ENCODE measurements around the gene SLC7A6OS.
"Not testable (repeated sequence)": the region's sequence is repeated elsewhere in the genome, so short reads cannot be mapped to it uniquely, and the experiment has no call there.

SLC7A6OS gene

DNA sequence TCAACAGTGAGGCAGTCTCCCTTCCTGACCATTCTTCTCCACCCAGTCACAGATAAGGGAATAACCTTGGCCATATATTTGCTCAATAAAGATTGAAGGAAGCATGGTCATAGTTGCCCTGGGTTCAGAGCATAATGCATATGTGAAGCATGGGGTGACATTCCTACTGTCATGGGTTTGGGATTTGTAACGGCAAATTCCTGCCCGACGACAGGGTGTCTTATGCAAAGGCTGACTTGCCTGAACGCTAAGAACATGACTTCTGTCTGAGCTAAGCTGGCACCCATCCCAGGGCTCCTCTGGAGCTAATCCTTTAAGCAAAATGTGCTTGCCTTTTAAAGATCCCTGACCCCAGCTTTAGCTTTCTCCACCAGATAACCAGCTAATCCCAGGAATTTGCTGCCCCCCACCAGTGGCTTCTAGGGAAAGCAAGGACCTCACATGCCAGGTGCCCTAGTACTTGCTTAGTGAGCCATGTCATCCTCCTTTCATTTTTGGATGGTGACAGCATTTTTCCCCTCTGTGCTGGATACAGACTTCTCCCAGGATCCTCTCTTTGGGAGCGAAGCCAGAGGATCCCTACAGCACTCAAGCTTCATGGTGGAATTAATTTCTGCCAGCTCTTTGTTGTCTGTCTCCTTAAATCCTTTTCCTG, 11.7 kb downstream of the SLC7A6OS start:
- Histone ChIP-seq H3K36me3 (replicated peaks) (peaks cover 92% of the 10 kb centered on the region), H3K9me3 (no peaks in the 10 kb centered on the region), H3K4me3 (no peak overlapping the region), H3K27me3 (ENCODE audit: low read depth) (no peaks in the 10 kb centered on the region), H3K4me1 (no peaks in the 10 kb centered on the region)
- DNase-seq (ENCODE audit: low spot score in 2 of 2): peak in 1 of 2 experiments; percentile 46
- in situ Hi-C loops (cut with MboI; ENCODE audit: low sequenced_read_pairs): no loop called here

DNA sequence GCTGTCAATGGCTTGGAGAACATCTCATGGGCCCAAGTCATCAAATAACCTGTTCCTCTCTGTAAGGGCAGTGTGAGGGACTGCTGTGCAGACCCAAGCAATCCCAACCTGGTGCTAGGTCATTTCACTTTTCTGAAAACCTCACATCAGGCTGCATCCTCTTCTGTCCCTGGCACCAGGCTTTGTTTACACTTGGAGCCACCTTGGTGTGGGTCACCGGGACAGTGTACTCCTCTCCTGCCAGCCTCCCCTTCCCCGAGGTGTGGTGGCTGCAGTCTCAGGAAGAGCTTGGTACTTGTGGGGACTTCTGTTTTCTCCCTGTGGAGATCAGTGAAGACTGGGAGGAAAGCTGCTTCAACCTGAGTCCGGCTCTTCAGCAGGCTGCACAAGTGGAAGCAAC, 12.4 kb downstream of the SLC7A6OS start:
- Histone ChIP-seq H3K27me3 (ENCODE audit: low read depth) (no peaks in the 10 kb centered on the region), H3K4me3 (no peak overlapping the region), H3K36me3 (replicated peaks) (peaks cover 91% of the 10 kb centered on the region), H3K9me3 (no peaks in the 10 kb centered on the region), H3K4me1 (no peaks in the 10 kb centered on the region)
- DNase-seq (ENCODE audit: low spot score in 2 of 2): no peak
- in situ Hi-C loops (cut with MboI; ENCODE audit: low sequenced_read_pairs): no loop called here

DNA sequence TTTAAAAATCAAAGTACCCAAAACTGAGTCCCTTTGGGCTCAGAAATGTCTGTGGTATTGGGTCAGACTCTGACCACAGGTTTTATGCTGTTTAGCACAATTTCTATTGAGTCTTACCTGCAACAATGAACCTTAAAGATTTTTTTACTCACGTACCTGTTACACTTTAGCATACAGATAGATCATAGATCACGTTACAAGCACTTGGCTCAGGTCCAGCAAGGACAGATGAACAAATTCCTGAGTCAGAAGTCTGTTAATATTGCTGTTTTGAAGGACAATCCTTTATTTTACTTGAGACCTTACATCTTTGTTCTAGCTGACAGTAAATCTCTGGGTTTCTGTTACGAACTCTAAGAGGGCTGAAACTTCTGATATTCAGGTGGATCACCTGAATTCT, 12.8 kb downstream of the SLC7A6OS start:
- in situ Hi-C loops (cut with MboI; ENCODE audit: low sequenced_read_pairs): no loop called here

DNA sequence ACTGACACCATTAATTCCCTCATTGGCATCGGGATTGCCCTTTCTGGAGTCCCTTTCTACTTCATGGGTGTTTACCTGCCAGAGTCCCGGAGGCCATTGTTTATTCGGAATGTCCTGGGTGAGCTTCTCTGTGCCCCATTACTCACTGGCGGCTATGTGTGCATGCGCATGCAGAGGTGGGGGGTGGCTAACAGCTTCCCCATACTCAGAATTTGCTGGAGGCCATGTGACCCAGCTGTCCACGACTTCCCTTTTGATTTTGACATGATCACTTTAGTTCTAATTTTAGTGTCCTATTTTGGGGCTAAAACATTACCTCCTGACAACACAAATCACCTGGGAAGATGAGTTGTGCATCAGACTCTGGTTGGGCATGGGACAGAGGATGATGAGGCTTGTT, 14.1 kb downstream of the SLC7A6OS start:
- H3K36me3 ChIP-seq (replicated peaks): peaks cover 96% of the 10 kb centered on the region
- no peak overlapping the region for H3K4me3 ChIP-seq
- DNase-seq (ENCODE audit: low spot score in 2 of 2): no peak
- H3K27me3 ChIP-seq (ENCODE audit: low read depth): no peaks in the 10 kb centered on the region
- H3K9me3 ChIP-seq: no peaks in the 10 kb centered on the region
- in situ Hi-C loops (cut with MboI; ENCODE audit: low sequenced_read_pairs): no loop called here
- no peaks in the 10 kb centered on the region for H3K4me1 ChIP-seq

More for the DNA sequence above, 12.8 kb downstream of the SLC7A6OS start:
- no peaks in the 10 kb centered on the region for H3K27me3 ChIP-seq (ENCODE audit: low read depth)
- DNase-seq (ENCODE audit: low spot score in 2 of 2): no peak
- H3K4me1 ChIP-seq: no peaks in the 10 kb centered on the region
- no peak overlapping the region for H3K4me3 ChIP-seq
- H3K9me3 ChIP-seq: no peaks in the 10 kb centered on the region
- H3K36me3 ChIP-seq (replicated peaks): peaks cover 95% of the 10 kb centered on the region

DNA sequence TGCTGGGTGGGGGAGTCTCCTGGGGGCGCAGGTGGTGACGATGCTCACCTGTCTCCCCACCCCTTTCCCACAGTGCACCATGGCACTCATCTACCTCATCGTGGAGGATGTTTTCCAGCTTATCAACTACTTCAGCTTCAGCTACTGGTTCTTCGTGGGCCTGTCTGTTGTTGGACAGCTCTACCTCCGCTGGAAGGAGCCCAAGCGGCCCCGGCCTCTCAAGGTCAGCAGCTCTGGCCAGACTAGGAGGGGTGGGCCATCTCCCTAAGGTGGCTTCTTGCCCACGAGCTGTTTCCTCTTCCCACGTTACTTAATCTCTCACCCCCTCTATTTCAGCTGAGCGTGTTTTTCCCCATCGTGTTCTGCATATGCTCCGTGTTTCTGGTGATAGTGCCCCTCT, 14.5 kb downstream of the SLC7A6OS start:
- no peak overlapping the region for H3K4me3 ChIP-seq
- DNase-seq (ENCODE audit: low spot score in 2 of 2): no peak
- H3K36me3 ChIP-seq (replicated peaks): peaks cover 96% of the 10 kb centered on the region
- no peaks in the 10 kb centered on the region for H3K27me3 ChIP-seq (ENCODE audit: low read depth)
- no peaks in the 10 kb centered on the region for H3K4me1 ChIP-seq
- H3K9me3 ChIP-seq: no peaks in the 10 kb centered on the region
- in situ Hi-C loops (cut with MboI; ENCODE audit: low sequenced_read_pairs): no loop called here

DNA sequence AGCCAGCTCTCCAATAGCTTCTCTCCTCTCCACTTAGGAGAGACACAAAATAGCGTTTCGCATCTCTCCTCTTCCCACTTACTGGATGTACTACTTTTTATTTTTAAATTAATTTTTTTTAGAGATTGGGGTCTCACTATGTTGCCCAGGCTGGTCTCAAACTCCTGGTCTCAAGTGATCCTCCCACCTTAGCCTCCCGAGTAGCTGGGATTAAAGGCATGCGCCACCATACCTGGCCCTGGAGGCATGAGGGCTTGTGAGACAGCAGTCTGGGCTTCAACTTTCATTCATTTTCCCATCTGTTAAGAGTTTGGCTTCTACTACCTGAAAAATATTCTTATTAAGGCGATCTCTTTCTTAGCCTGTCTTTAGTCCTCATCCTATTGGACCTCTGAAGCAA, 18.3 kb downstream of the SLC7A6OS start:
- Histone ChIP-seq H3K27me3 (ENCODE audit: low read depth) (no peaks in the 10 kb centered on the region), H3K4me3 (no peak overlapping the region), H3K36me3 (replicated peaks) (peaks cover 77% of the 10 kb centered on the region), H3K4me1 (no peaks in the 10 kb centered on the region), H3K9me3 (no peaks in the 10 kb centered on the region)
- in situ Hi-C loops (cut with MboI; ENCODE audit: low sequenced_read_pairs): no loop called here
- no peak for DNase-seq (ENCODE audit: low spot score in 2 of 2)

DNA sequence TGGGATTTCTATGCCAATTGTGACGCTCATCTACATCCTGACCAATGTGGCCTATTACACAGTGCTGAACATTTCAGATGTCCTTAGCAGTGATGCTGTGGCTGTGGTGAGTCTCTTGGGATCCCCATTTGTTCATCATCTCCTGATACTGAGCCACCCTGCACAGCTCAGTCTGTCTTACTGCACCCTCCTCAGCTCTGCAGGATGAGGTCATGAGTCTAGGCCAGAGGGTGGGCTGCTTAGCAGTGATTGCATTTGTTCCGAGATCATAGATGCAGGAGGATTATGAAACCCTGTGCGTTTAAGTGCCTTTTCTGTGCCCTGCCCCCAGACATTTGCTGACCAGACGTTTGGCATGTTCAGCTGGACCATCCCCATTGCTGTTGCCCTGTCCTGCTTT, 19.5 kb downstream of the SLC7A6OS start:
- in situ Hi-C loops (cut with MboI; ENCODE audit: low sequenced_read_pairs): no loop called here
- no peaks in the 10 kb centered on the region for H3K4me1 ChIP-seq
- H3K36me3 ChIP-seq (replicated peaks): peaks cover 74% of the 10 kb centered on the region
- DNase-seq (ENCODE audit: low spot score in 2 of 2): no peak
- H3K4me3 ChIP-seq: no peak overlapping the region
- no peaks in the 10 kb centered on the region for H3K9me3 ChIP-seq
- no peaks in the 10 kb centered on the region for H3K27me3 ChIP-seq (ENCODE audit: low read depth)

DNA sequence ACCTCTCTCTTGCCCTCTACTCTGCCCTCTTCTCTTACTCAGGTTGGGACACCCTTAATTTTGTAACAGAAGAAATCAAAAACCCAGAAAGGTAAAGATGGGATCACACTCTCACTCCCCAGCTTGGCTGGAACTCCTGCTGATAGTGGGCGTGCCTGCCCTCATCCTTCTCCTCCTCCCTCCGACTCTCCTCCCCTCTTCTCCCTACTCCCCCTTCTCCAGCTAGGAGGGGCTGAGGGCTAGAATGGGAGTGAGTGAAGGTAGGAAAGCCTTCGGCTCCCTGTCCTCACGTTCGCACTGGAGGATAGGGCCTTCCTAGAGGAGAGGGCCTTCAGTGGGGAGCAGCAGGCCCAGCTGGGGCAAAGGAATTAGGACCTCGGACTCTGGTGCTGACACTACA, 20.3 kb downstream of the SLC7A6OS start:
- in situ Hi-C loops (cut with MboI; ENCODE audit: low sequenced_read_pairs): no loop called here
- no peak overlapping the region for H3K4me3 ChIP-seq
- no peaks in the 10 kb centered on the region for H3K9me3 ChIP-seq
- H3K27me3 ChIP-seq (ENCODE audit: low read depth): no peaks in the 10 kb centered on the region
- peaks cover 72% of the 10 kb centered on the region for H3K36me3 ChIP-seq (replicated peaks)
- no peak for DNase-seq (ENCODE audit: low spot score in 2 of 2)
- no peaks in the 10 kb centered on the region for H3K4me1 ChIP-seq

DNA sequence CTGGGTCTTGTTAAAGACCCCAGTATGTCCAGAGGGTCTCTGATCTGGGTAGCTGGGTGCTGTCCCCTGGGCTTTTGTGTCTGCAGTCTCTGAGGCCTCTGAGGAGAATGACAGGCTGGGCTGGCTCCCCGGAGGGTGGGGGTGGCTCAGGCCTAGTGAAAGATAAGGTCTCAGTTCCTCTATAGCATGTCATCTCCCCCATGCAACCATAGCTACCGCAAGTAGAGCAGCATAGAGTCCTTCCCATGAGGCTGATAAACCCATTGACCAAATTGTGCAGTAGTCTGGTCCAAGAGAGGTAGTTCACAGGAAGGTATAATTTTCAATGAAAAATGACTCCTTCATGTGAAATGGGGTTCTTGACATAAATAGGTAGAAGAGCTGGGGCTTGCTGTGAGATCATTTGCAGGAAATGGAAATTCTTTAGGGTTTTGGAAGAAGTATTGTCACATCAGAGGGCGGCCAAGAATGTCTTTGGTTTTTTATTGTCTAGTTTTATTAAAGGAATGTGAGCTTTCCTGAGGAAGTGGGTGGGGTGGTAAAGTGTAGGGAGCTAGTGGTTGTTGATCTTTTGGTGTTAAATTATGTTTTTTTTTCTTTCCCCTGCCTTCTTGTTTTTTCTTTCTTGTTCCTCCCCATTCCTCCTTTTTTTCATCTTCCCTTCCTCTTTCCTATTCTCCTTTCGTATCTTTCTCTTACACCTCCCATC, 21.0 kb downstream of the SLC7A6OS start:
- no peaks in the 10 kb centered on the region for H3K9me3 ChIP-seq
- in situ Hi-C loops (cut with MboI; ENCODE audit: low sequenced_read_pairs): no loop called here
- H3K27me3 ChIP-seq (ENCODE audit: low read depth): no peaks in the 10 kb centered on the region
- peaks cover 68% of the 10 kb centered on the region for H3K36me3 ChIP-seq (replicated peaks)
- no peak overlapping the region for H3K4me3 ChIP-seq
- no peaks in the 10 kb centered on the region for H3K4me1 ChIP-seq
- DNase-seq (ENCODE audit: low spot score in 2 of 2): no peak

DNA sequence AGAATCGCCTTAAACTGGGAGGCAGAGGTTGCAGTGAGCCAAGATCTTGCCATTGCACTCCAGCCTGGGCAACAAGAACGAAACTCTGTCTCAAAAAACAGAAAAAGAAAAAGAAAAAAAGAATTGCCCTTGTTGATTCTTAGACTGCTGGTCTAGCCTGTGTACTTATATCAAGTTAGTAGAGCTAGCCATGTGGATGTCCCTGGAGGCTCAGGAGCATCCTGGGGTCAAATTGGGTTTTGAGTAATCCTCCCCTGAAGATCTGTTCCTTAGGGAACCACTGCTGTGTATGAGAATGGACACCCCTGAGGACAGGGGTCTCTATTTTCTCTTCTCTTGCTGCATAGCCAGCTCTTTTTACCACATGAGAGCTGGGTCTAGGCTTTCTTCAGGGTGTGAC, 21.5 kb downstream of the SLC7A6OS start:
- in situ Hi-C loops (cut with MboI; ENCODE audit: low sequenced_read_pairs): no loop called here
- Histone ChIP-seq H3K4me1 (no peaks in the 10 kb centered on the region), H3K27me3 (ENCODE audit: low read depth) (no peaks in the 10 kb centered on the region), H3K9me3 (no peaks in the 10 kb centered on the region), H3K36me3 (replicated peaks) (peaks cover 64% of the 10 kb centered on the region), H3K4me3 (no peak overlapping the region)
- DNase-seq (ENCODE audit: low spot score in 2 of 2): no peak

DNA sequence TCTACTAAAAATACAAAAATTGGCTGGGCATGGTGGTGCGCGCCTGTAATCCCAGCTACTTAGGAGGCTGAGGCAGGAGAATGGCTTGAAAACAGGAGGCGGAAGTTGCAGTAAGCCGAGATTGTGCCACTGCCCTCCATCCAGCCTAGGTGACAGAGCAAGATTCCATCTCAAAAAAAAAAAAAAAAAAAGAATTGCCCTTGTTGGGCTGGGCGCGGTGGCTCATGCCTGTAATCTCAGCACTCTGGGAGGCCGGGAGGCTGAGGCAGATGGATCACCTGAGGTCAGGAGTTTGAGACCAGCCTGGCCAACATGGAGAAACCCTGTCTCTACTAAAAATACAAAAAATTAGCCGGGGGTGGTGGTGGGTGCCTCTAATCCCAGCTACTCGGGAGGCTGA, 21.9 kb downstream of the SLC7A6OS start:
- H3K4me3 ChIP-seq; H3K4me1 ChIP-seq; H3K27me3 ChIP-seq (ENCODE audit: low read depth); DNase-seq (ENCODE audit: low spot score in 2 of 2); H3K9me3 ChIP-seq; in situ Hi-C loops (cut with MboI; ENCODE audit: low sequenced_read_pairs): not testable (repeated sequence)
- peaks cover 66% of the 10 kb centered on the region for H3K36me3 ChIP-seq (replicated peaks)

DNA sequence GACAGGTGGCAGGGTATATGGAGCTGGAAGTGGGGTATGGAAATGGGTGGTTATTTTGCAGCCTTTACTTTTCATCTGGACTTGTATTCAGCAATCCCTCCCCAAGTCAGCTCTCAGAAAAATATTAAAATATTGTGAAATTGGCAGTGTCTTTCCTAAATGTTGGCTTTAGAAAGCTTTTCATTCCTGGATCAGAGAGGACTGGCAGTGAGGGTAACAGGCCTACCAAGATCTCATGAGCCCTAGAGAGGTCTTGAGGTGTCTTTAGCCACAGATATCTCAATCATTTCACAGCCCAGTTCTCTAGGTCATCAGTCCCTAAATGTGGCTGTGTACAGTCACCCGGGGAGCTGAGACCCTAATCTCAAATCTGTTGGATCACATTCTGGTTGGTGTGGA, 22.5 kb downstream of the SLC7A6OS start:
- no peaks in the 10 kb centered on the region for H3K27me3 ChIP-seq (ENCODE audit: low read depth)
- H3K36me3 ChIP-seq (replicated peaks): peaks cover 67% of the 10 kb centered on the region
- H3K9me3 ChIP-seq: no peaks in the 10 kb centered on the region
- H3K4me3 ChIP-seq: no peak overlapping the region
- in situ Hi-C loops (cut with MboI; ENCODE audit: low sequenced_read_pairs): no loop called here
- no peaks in the 10 kb centered on the region for H3K4me1 ChIP-seq
- no peak for DNase-seq (ENCODE audit: low spot score in 2 of 2)

DNA sequence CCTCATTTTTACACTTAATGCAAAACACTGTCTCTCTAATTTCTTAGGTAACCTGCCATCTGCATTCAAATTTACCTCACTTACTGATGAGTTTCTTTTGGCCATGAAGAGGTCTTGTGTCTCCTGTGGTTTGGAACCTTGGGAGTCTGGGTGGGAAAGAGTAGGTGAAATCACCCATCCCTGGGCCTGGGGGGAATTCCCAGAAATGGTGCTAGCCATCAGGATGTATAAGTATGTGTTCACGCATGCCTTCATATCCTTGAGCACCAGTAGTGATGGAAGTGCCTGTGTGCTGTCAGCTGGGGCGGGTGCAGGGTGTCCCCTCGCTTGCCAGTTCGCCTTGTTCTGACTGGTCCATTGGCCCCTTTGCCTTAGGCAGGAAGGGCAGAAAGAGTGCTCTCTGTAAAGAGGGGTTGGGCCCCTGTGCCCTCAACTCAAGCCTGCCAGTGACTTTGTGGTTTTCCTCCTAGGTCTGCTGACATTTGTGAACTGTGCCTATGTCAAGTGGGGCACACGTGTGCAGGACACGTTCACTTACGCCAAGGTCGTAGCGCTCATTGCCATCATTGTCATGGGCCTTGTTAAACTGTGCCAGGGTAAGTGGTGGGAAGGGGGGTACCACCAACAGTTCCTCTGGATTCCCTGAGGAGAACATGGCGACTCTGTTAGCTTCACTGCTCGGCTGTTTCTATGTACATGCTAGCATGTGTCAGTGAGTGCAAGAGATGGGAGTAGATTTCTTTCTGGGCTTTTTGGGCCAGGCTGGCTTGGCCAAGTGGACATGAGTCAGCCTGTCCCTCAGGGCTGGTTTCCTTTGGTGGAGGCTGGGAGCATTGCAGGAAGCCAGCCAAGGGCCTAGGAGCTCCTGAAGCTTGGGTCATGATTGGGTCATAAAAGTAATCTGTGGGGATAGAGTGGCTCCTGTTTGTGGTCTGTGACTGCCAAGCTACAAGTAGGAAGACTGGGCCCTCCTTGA, 23.2 kb downstream of the SLC7A6OS start:
- in situ Hi-C loops (cut with MboI; ENCODE audit: low sequenced_read_pairs): no loop called here
- Histone ChIP-seq H3K4me3 (no peak overlapping the region), H3K9me3 (no peaks in the 10 kb centered on the region), H3K36me3 (replicated peaks) (peaks cover 64% of the 10 kb centered on the region), H3K27me3 (ENCODE audit: low read depth) (no peaks in the 10 kb centered on the region), H3K4me1 (no peaks in the 10 kb centered on the region)
- DNase-seq (ENCODE audit: low spot score in 2 of 2): no peak

Data from HAP-1 (cell line).